Neural progenitor cell (in vitro differentiated cells): ENCODE data around the gene CLSTN2. TPM values are rescaled to one million over a fixed set of nuclear protein-coding genes. Genes with fewer than 3 reads are reported as not detected.

Experiments
- DNase-seq: peaks from one replicate; pipeline ENCODE4 v3.0.0-alpha.2; 2016; ENCODE audit warnings: low spot score
- H2AFZ ChIP-seq: fragments of 200-600 bp; sonication (generic); replicated peaks from 2 replicates; pipeline ENCODE4 v1.6.1; 2016; ENCODE audit warnings: antibody characterized with exemption
- H3F3A ChIP-seq: fragments of 200-600 bp; sonication (generic); 2 replicates; pipeline ENCODE4 v1.6.1; 2016; ENCODE audit warnings: antibody characterized with exemption, low read depth
- H3K27ac ChIP-seq: fragments of 200-600 bp; sonication (generic); 2 replicates; pipeline ENCODE4 v1.5.1; 2016; ENCODE audit warnings: mild to moderate bottlenecking
- H3K27me3 ChIP-seq: fragments of 200-600 bp; sonication (generic); 2 replicates; pipeline ENCODE4 v1.6.1; 2016; ENCODE audit warnings: mild to moderate bottlenecking, moderate library complexity
- H3K36me3 ChIP-seq: fragments of 200-600 bp; sonication (generic); 2 replicates; pipeline ENCODE4 v1.5.1; 2016
- H3K4me1 ChIP-seq: fragments of 200-600 bp; sonication (generic); 2 replicates; pipeline ENCODE4 v1.6.1; 2016; ENCODE audit warnings: mixed run types
- H3K4me2 ChIP-seq: fragments of 200-600 bp; sonication (generic); 2 replicates; pipeline ENCODE4 v1.6.1; 2016
- H3K4me3 ChIP-seq: fragments of 200-600 bp; sonication (generic); 2 replicates; pipeline ENCODE4 v1.5.1; 2016
- H3K79me2 ChIP-seq: fragments of 200-600 bp; sonication (generic); 2 replicates; pipeline ENCODE4 v1.6.1; 2016; ENCODE audit warnings: low read depth
- H3K9ac ChIP-seq: fragments of 200-600 bp; sonication (generic); 2 replicates; pipeline ENCODE4 v1.6.1; 2016
- H3K9me3 ChIP-seq: fragments of 200-600 bp; sonication (generic); 2 replicates; pipeline ENCODE4 v1.5.1; 2016; ENCODE audit warnings: low read depth
- H4K20me1 ChIP-seq: fragments of 200-600 bp; sonication (generic); 2 replicates; pipeline ENCODE4 v1.6.1; 2016; ENCODE audit warnings: low read depth
- H3K27ac Mint-ChIP-seq: 3 replicates; pipeline ENCODE4 v1.8.0; 2021; ENCODE audit warnings: mixed read lengths
- H3K27me3 Mint-ChIP-seq: 2 replicates; pipeline ENCODE4 v1.8.0; 2022; ENCODE audit warnings: low read depth, mild to moderate bottlenecking, inconsistent platforms, moderate library complexity, mixed read lengths; ENCODE audit not compliant: insufficient read depth
- H3K36me3 Mint-ChIP-seq: 3 replicates; pipeline ENCODE4 v1.8.0; 2021; ENCODE audit warnings: mixed read lengths
- H3K4me1 Mint-ChIP-seq: 3 replicates; pipeline ENCODE4 v1.8.0; 2021; ENCODE audit warnings: mixed read lengths
- H3K4me3 Mint-ChIP-seq: 3 replicates; pipeline ENCODE4 v1.8.0; 2021; ENCODE audit warnings: mild to moderate bottlenecking, moderate library complexity, mixed read lengths
- H3K9me3 Mint-ChIP-seq: 3 replicates; pipeline ENCODE4 v1.8.0; 2020; ENCODE audit warnings: mixed read lengths
- CTCF ChIP-seq: fragments of 200-600 bp; sonication (generic); IDR thresholded peaks from 2 replicates; pipeline ENCODE4 v1.5.1; 2017; ENCODE audit warnings: antibody characterized with exemption, mild to moderate bottlenecking
- EZH2 ChIP-seq: fragments of 200-600 bp; sonication (generic); IDR thresholded peaks from 2 replicates; pipeline ENCODE4 v1.6.1; 2017; ENCODE audit warnings: antibody characterized with exemption, mild to moderate bottlenecking, moderate library complexity
- EZH2phosphoT487 ChIP-seq: fragments of 200-600 bp; sonication (generic); IDR thresholded peaks from 2 replicates; pipeline ENCODE4 v1.6.1; 2017; ENCODE audit warnings: antibody characterized with exemption
- total RNA-seq: library from RNA; depleted of rRNA; stranded (reverse); fragments of >200 nt; gene quantifications from 2 replicates; pipeline ENCODE4 v1.2.3, GENCODE V29; 2015; ENCODE audit warnings: low replicate concordance

Gene CLSTN2
- total RNA-seq, 1 donor from 2014 or later, result 0.22 TPM

- Histone ChIP-seq H3K79me2 (no peaks in the 10 kb centered on the region), H3K9ac (no peak overlapping the region), H3K27ac (no peak overlapping the region), H3K27me3 (no peaks in the 10 kb centered on the region), H3K36me3 (no peaks in the 10 kb centered on the region), H2AFZ (no peak overlapping the region), H3K4me1 (no peaks in the 10 kb centered on the region), H3K9me3 (no peaks in the 10 kb centered on the region), H3K4me3 (no peak overlapping the region), H3F3A (no peaks in the 10 kb centered on the region), H3K4me2 (no peak overlapping the region), H4K20me1 (no peaks in the 10 kb centered on the region)
- Mint-ChIP-seq H3K9me3 (no peaks in the 10 kb centered on the region), H3K27ac (no peak overlapping the region), H3K4me1 (no peaks in the 10 kb centered on the region), H3K27me3 (no peaks in the 10 kb centered on the region), H3K36me3 (no peaks in the 10 kb centered on the region), H3K4me3 (no peak overlapping the region)
- TF ChIP-seq EZH2, result no peak
- TF ChIP-seq CTCF, result no peak
- no peak for TF ChIP-seq EZH2phosphoT487
- no peak for DNase-seq
Measured at GRCh38 chr3:140599496-140599895, 664.5 kb downstream of the CLSTN2 start.

- Mint-ChIP-seq H3K27ac (no peak overlapping the region), H3K4me1 (no peaks in the 10 kb centered on the region), H3K36me3 (no peaks in the 10 kb centered on the region), H3K4me3 (no peak overlapping the region), H3K9me3 (peaks cover 6% of the 10 kb centered on the region), H3K27me3 (peaks cover 2% of the 10 kb centered on the region)
- DNase-seq, result no peak
- Histone ChIP-seq H3K79me2 (no peaks in the 10 kb centered on the region), H2AFZ (no peak overlapping the region), H3K9ac (no peak overlapping the region), H4K20me1 (no peaks in the 10 kb centered on the region), H3K27ac (no peak overlapping the region), H3K4me3 (no peak overlapping the region), H3K27me3 (no peaks in the 10 kb centered on the region), H3F3A (no peaks in the 10 kb centered on the region), H3K36me3 (no peaks in the 10 kb centered on the region), H3K4me1 (no peaks in the 10 kb centered on the region), H3K4me2 (no peak overlapping the region), H3K9me3 (no peaks in the 10 kb centered on the region)
- no peak for TF ChIP-seq EZH2phosphoT487
- no peak for TF ChIP-seq CTCF
Measured at GRCh38 chr3:140601881-140602280, 666.9 kb downstream of the CLSTN2 start.

GRCh38 chr3:140602781-140603180 lies 667.8 kb downstream of the CLSTN2 start:
- no peaks in the 10 kb centered on the region for H3K4me1 Mint-ChIP-seq

More at GRCh38 chr3:140602781-140603180, 667.8 kb downstream of the CLSTN2 start:
- Histone ChIP-seq H3F3A (no peaks in the 10 kb centered on the region), H3K9ac (no peak overlapping the region), H4K20me1 (no peaks in the 10 kb centered on the region), H3K4me1 (no peaks in the 10 kb centered on the region), H3K4me2 (no peak overlapping the region), H2AFZ (no peak overlapping the region), H3K4me3 (no peak overlapping the region), H3K36me3 (no peaks in the 10 kb centered on the region), H3K9me3 (no peaks in the 10 kb centered on the region), H3K79me2 (no peaks in the 10 kb centered on the region), H3K27ac (no peak overlapping the region), H3K27me3 (no peaks in the 10 kb centered on the region)
- H3K9me3 Mint-ChIP-seq, result peaks cover 6% of the 10 kb centered on the region
- TF ChIP-seq EZH2phosphoT487, result no peak
- TF ChIP-seq EZH2, result no peak
- TF ChIP-seq CTCF, result no peak
- H3K27me3 Mint-ChIP-seq, result peaks cover 4% of the 10 kb centered on the region
- no peak overlapping the region for H3K4me3 Mint-ChIP-seq
- no peaks in the 10 kb centered on the region for H3K36me3 Mint-ChIP-seq
- H3K27ac Mint-ChIP-seq, result no peak overlapping the region
- DNase-seq, result no peak
